ENCODE results near the gene CAMKMT.

Gene CAMKMT

GRCh38 chr2:44687686-44688455 lies 326.1 kb downstream of the CAMKMT start:
- DNase-seq (ENCODE audit: low read depth, low spot score): no peak
- Histone ChIP-seq H3K4me1 (ENCODE audit: insufficient read depth, insufficient read length) (no peaks in the 10 kb centered on the region), H3K9ac (ENCODE audit: insufficient read length, low read depth) (no peak overlapping the region), H3K9me3 (ENCODE audit: insufficient read depth, low read length) (no peaks in the 10 kb centered on the region), H3K4me3 (ENCODE audit: insufficient read length, low read depth) (no peak overlapping the region), H3K27me3 (ENCODE audit: insufficient read depth, insufficient read length) (no peaks in the 10 kb centered on the region), H3K36me3 (ENCODE audit: insufficient read depth, insufficient read length, low read length) (no peaks in the 10 kb centered on the region)
- TF ChIP-seq SUZ12 (IDR thresholded peaks at IDR 0.05; ENCODE audit: extremely low read depth, insufficient read depth, insufficient read length) (no peak), ZNF274 (IDR thresholded peaks at IDR 0.05; ENCODE audit: low read depth, low read length) (no peak), YY1 (IDR thresholded peaks at IDR 0.05; ENCODE audit: insufficient read depth, insufficient read length) (no peak)

GRCh38 chr2:44688456-44689124 lies 326.8 kb downstream of the CAMKMT start:
- Histone ChIP-seq H3K4me1 (ENCODE audit: insufficient read depth, insufficient read length) (no peaks in the 10 kb centered on the region), H3K36me3 (ENCODE audit: insufficient read depth, insufficient read length, low read length) (no peaks in the 10 kb centered on the region), H3K9me3 (ENCODE audit: insufficient read depth, low read length) (no peaks in the 10 kb centered on the region), H3K9ac (ENCODE audit: insufficient read length, low read depth) (no peak overlapping the region), H3K4me3 (ENCODE audit: insufficient read length, low read depth) (no peak overlapping the region), H3K27me3 (ENCODE audit: insufficient read depth, insufficient read length) (no peaks in the 10 kb centered on the region)
- no peak for DNase-seq (ENCODE audit: low read depth, low spot score)
- TF ChIP-seq ZNF274 (IDR thresholded peaks at IDR 0.05; ENCODE audit: low read depth, low read length) (no peak), SUZ12 (IDR thresholded peaks at IDR 0.05; ENCODE audit: extremely low read depth, insufficient read depth, insufficient read length) (no peak), YY1 (IDR thresholded peaks at IDR 0.05; ENCODE audit: insufficient read depth, insufficient read length) (no peak)

- no peak for DNase-seq (ENCODE audit: low read depth, low spot score)
- H3K27me3 ChIP-seq (ENCODE audit: insufficient read depth, insufficient read length): no peaks in the 10 kb centered on the region
- TF ChIP-seq ZNF274 (IDR thresholded peaks at IDR 0.05; ENCODE audit: low read depth, low read length): no peak
- no peak for TF ChIP-seq SUZ12 (IDR thresholded peaks at IDR 0.05; ENCODE audit: extremely low read depth, insufficient read depth, insufficient read length)
- TF ChIP-seq YY1 (IDR thresholded peaks at IDR 0.05; ENCODE audit: insufficient read depth, insufficient read length): no peak
- H3K9me3 ChIP-seq (ENCODE audit: insufficient read depth, low read length): no peaks in the 10 kb centered on the region
- H3K4me1 ChIP-seq (ENCODE audit: insufficient read depth, insufficient read length): no peaks in the 10 kb centered on the region
- H3K4me3 ChIP-seq (ENCODE audit: insufficient read length, low read depth): no peak overlapping the region
- no peak overlapping the region for H3K9ac ChIP-seq (ENCODE audit: insufficient read length, low read depth)
- no peaks in the 10 kb centered on the region for H3K36me3 ChIP-seq (ENCODE audit: insufficient read depth, insufficient read length, low read length)
Observed at GRCh38 chr2:44689516-44689915, 327.8 kb downstream of the CAMKMT start.

- no peak for DNase-seq (ENCODE audit: low read depth, low spot score)
- TF ChIP-seq ZNF274 (IDR thresholded peaks at IDR 0.05; ENCODE audit: low read depth, low read length): no peak
- TF ChIP-seq SUZ12 (IDR thresholded peaks at IDR 0.05; ENCODE audit: extremely low read depth, insufficient read depth, insufficient read length): no peak
- TF ChIP-seq YY1 (IDR thresholded peaks at IDR 0.05; ENCODE audit: insufficient read depth, insufficient read length): no peak
Observed at GRCh38 chr2:44691174-44691785, 329.5 kb downstream of the CAMKMT start.

GRCh38 chr2:44692821-44693220 lies 331.1 kb downstream of the CAMKMT start:
- H3K9ac ChIP-seq (ENCODE audit: insufficient read length, low read depth): no peak overlapping the region
- H3K36me3 ChIP-seq (ENCODE audit: insufficient read depth, insufficient read length, low read length): no peaks in the 10 kb centered on the region
- TF ChIP-seq SUZ12 (IDR thresholded peaks at IDR 0.05; ENCODE audit: extremely low read depth, insufficient read depth, insufficient read length) (no peak), ZNF274 (IDR thresholded peaks at IDR 0.05; ENCODE audit: low read depth, low read length) (no peak), YY1 (IDR thresholded peaks at IDR 0.05; ENCODE audit: insufficient read depth, insufficient read length) (no peak)
- H3K4me3 ChIP-seq (ENCODE audit: insufficient read length, low read depth): no peak overlapping the region
- no peaks in the 10 kb centered on the region for H3K27me3 ChIP-seq (ENCODE audit: insufficient read depth, insufficient read length)
- no peaks in the 10 kb centered on the region for H3K9me3 ChIP-seq (ENCODE audit: insufficient read depth, low read length)
- no peaks in the 10 kb centered on the region for H3K4me1 ChIP-seq (ENCODE audit: insufficient read depth, insufficient read length)
- no peak for DNase-seq (ENCODE audit: low read depth, low spot score)

More at GRCh38 chr2:44691174-44691785, 329.5 kb downstream of the CAMKMT start:
- H3K36me3 ChIP-seq (ENCODE audit: insufficient read depth, insufficient read length, low read length): no peaks in the 10 kb centered on the region
- no peaks in the 10 kb centered on the region for H3K9me3 ChIP-seq (ENCODE audit: insufficient read depth, low read length)
- H3K27me3 ChIP-seq (ENCODE audit: insufficient read depth, insufficient read length): no peaks in the 10 kb centered on the region
- no peaks in the 10 kb centered on the region for H3K4me1 ChIP-seq (ENCODE audit: insufficient read depth, insufficient read length)
- H3K4me3 ChIP-seq (ENCODE audit: insufficient read length, low read depth): no peak overlapping the region
- no peak overlapping the region for H3K9ac ChIP-seq (ENCODE audit: insufficient read length, low read depth)

GRCh38 chr2:44700824-44701223 lies 339.1 kb downstream of the CAMKMT start:
- H3K36me3 ChIP-seq (ENCODE audit: insufficient read depth, insufficient read length, low read length): no peaks in the 10 kb centered on the region
- H3K4me1 ChIP-seq (ENCODE audit: insufficient read depth, insufficient read length): no peaks in the 10 kb centered on the region
- H3K27me3 ChIP-seq (ENCODE audit: insufficient read depth, insufficient read length): no peaks in the 10 kb centered on the region
- H3K4me3 ChIP-seq (ENCODE audit: insufficient read length, low read depth): no peak overlapping the region
- TF ChIP-seq SUZ12 (IDR thresholded peaks at IDR 0.05; ENCODE audit: extremely low read depth, insufficient read depth, insufficient read length): no peak
- TF ChIP-seq YY1 (IDR thresholded peaks at IDR 0.05; ENCODE audit: insufficient read depth, insufficient read length): no peak
- TF ChIP-seq ZNF274 (IDR thresholded peaks at IDR 0.05; ENCODE audit: low read depth, low read length): no peak
- no peak overlapping the region for H3K9ac ChIP-seq (ENCODE audit: insufficient read length, low read depth)
- no peak for DNase-seq (ENCODE audit: low read depth, low spot score)
- H3K9me3 ChIP-seq (ENCODE audit: insufficient read depth, low read length): no peaks in the 10 kb centered on the region

- no peaks in the 10 kb centered on the region for H3K27me3 ChIP-seq (ENCODE audit: insufficient read depth, insufficient read length)
- H3K9me3 ChIP-seq (ENCODE audit: insufficient read depth, low read length): no peaks in the 10 kb centered on the region
- no peak overlapping the region for H3K9ac ChIP-seq (ENCODE audit: insufficient read length, low read depth)
- H3K36me3 ChIP-seq (ENCODE audit: insufficient read depth, insufficient read length, low read length): no peaks in the 10 kb centered on the region
- no peak for DNase-seq (ENCODE audit: low read depth, low spot score)
- no peaks in the 10 kb centered on the region for H3K4me1 ChIP-seq (ENCODE audit: insufficient read depth, insufficient read length)
- H3K4me3 ChIP-seq (ENCODE audit: insufficient read length, low read depth): no peak overlapping the region
- TF ChIP-seq YY1 (IDR thresholded peaks at IDR 0.05; ENCODE audit: insufficient read depth, insufficient read length) (no peak), SUZ12 (IDR thresholded peaks at IDR 0.05; ENCODE audit: extremely low read depth, insufficient read depth, insufficient read length) (no peak), ZNF274 (IDR thresholded peaks at IDR 0.05; ENCODE audit: low read depth, low read length) (no peak)
Observed at GRCh38 chr2:44705356-44705755, 343.6 kb downstream of the CAMKMT start.

Data from NT2/D1 (cell line).